Smooth muscle cell (in vitro differentiated cells): ENCODE measurements around the gene FLT4. TPM values are rescaled to one million over a fixed set of nuclear protein-coding genes. Genes with fewer than 3 reads are reported as not detected.
A peak's percentile ranks its signal among the peaks of the same experiment; 100 is the strongest.

Source experiments
- DNase-seq: peaks from one replicate; lab custom pipeline; 2025; ENCODE audit not compliant: unreplicated experiment; lab: John Stamatoyannopoulos, UW
- H2AFZ ChIP-seq: fragments of 200-600 bp; sonication (generic); 2 replicates; pipeline ENCODE4 v1.6.0; 2016; ENCODE audit warnings: antibody characterized with exemption, low read depth, mild to moderate bottlenecking
- H3F3A ChIP-seq: fragments of 200-600 bp; sonication (generic); 2 replicates; pipeline ENCODE4 v1.6.0; 2017; ENCODE audit warnings: antibody characterized with exemption, low read depth
- H3K27ac ChIP-seq: fragments of 200-600 bp; sonication (generic); 2 replicates; pipeline ENCODE4 v1.5.1; 2016; ENCODE audit warnings: low read depth, mild to moderate bottlenecking
- H3K27me3 ChIP-seq: fragments of 200-600 bp; sonication (generic); 2 replicates; pipeline ENCODE4 v1.6.1; 2016; ENCODE audit warnings: low read depth, mild to moderate bottlenecking
- H3K36me3 ChIP-seq: fragments of 200-600 bp; sonication (generic); 2 replicates; pipeline ENCODE4 v1.5.1; 2016; ENCODE audit warnings: low read depth
- H3K4me1 ChIP-seq: fragments of 200-600 bp; sonication (generic); 2 replicates; pipeline ENCODE4 v1.5.1; 2016; ENCODE audit warnings: low read depth
- H3K4me2 ChIP-seq: fragments of 200-600 bp; sonication (generic); 2 replicates; pipeline ENCODE4 v1.6.0; 2016; ENCODE audit warnings: mild to moderate bottlenecking
- H3K4me3 ChIP-seq: fragments of 200-600 bp; sonication (generic); 2 replicates; pipeline ENCODE4 v1.5.1; 2016; ENCODE audit warnings: mild to moderate bottlenecking
- H3K79me2 ChIP-seq: fragments of 200-600 bp; sonication (generic); 2 replicates; pipeline ENCODE4 v1.6.0; 2016; ENCODE audit warnings: low read depth, mild to moderate bottlenecking
- H3K9ac ChIP-seq: fragments of 200-600 bp; sonication (generic); 2 replicates; pipeline ENCODE4 v1.6.0; 2016; ENCODE audit warnings: low read depth
- H3K9me3 ChIP-seq: fragments of 200-600 bp; sonication (generic); replicated peaks from 2 replicates; pipeline ENCODE4 v1.5.1; 2016; ENCODE audit warnings: low read depth
- H4K20me1 ChIP-seq: fragments of 200-600 bp; sonication (generic); 2 replicates; pipeline ENCODE4 v1.6.0; 2016; ENCODE audit warnings: low read depth
- WGBS: methylation state at CpG from one replicate; pipeline ENCODE4 v1.1.7; 2016; ENCODE audit warnings: low lambda C conversion rate; 5-methylcytosine and 5-hydroxymethylcytosine counted together
- polyA plus RNA-seq: library from polyadenylated mRNA; unstranded; fragments of >200 nt; fragmentation: Nextera tagmentation; extraction: Ambion mirVana; gene quantifications from 2 replicates; pipeline ENCODE4 v1.2.1, GENCODE V29; 2016
- total RNA-seq: library from RNA; depleted of rRNA; stranded (reverse); fragments of >200 nt; gene quantifications from 2 replicates; pipeline ENCODE4 v1.2.3, GENCODE V29; 2014
- TF ChIP-seq, protein P1 (sequence below): fragments of 200-600 bp; sonication (generic); IDR thresholded peaks from 2 replicates; pipeline ENCODE4 v1.5.1; 2017; ENCODE audit warnings: borderline replicate concordance, mild to moderate bottlenecking, antibody characterized with exemption; ENCODE audit not compliant: insufficient read depth, poor library complexity, severe bottlenecking

FLT4 gene
- total and polyA plus RNA-seq, 2 experiments from 2014 or later, result not detected

DNA sequence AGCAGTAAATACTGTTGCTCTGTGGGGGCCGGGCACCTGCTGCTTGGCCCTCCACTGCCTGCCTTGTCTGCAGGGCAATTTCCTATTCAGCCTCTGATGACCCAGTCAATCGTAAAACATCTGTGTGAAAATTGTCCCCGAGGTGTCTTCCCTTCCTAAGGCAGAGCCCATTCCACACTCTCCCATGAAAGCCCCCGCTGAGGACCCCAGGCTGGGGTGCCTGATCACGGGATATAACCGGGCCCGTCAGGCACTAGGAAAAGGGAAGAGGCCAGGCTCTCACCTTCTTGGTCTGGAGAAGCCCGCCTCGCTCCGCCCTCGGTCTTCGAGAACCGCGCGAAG lies 30.9 kb downstream of the FLT4 start:
- H3K36me3 ChIP-seq, result no peaks in the 10 kb centered on the region
- H2AFZ ChIP-seq, result peak overlapping the region; percentile 80
- no peaks in the 10 kb centered on the region for H3F3A ChIP-seq
- TF ChIP-seq, protein P1, sequence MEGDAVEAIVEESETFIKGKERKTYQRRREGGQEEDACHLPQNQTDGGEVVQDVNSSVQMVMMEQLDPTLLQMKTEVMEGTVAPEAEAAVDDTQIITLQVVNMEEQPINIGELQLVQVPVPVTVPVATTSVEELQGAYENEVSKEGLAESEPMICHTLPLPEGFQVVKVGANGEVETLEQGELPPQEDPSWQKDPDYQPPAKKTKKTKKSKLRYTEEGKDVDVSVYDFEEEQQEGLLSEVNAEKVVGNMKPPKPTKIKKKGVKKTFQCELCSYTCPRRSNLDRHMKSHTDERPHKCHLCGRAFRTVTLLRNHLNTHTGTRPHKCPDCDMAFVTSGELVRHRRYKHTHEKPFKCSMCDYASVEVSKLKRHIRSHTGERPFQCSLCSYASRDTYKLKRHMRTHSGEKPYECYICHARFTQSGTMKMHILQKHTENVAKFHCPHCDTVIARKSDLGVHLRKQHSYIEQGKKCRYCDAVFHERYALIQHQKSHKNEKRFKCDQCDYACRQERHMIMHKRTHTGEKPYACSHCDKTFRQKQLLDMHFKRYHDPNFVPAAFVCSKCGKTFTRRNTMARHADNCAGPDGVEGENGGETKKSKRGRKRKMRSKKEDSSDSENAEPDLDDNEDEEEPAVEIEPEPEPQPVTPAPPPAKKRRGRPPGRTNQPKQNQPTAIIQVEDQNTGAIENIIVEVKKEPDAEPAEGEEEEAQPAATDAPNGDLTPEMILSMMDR, result no peak
- peak overlapping the region; percentile 95 for H3K4me2 ChIP-seq
- no peaks in the 10 kb centered on the region for H3K4me1 ChIP-seq
- H4K20me1 ChIP-seq, result no peaks in the 10 kb centered on the region
- DNase-seq, result no peak
- H3K27me3 ChIP-seq, result peaks cover 19% of the 10 kb centered on the region
- peak overlapping the region; percentile 57 for H3K4me3 ChIP-seq
- no peaks in the 10 kb centered on the region for H3K79me2 ChIP-seq
- 17% methylated on average over 15 of the region's 15 CpGs for WGBS
- no peak overlapping the region for H3K27ac ChIP-seq
- no peak overlapping the region for H3K9ac ChIP-seq
- H3K9me3 ChIP-seq, result no peaks in the 10 kb centered on the region

DNA sequence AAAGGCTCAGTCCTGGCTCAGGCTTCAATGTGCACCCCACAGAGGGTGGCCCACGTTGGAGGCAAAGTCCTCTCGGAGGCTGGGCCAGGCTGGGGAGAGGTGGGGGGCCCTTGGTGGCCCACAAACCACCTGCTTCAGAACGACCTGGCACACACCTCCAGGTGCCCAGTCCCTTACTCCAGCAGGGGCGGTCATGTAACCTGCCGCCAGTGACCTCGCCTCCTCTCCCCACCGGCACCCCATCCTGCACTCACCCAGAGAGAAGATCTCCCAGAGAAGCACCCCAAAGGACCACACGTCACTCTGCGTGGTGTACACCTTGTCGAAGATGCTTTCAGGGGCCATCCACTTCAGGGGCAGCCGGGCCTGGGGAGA lies 35.6 kb downstream of the FLT4 start:
- no peak overlapping the region for H3K4me2 ChIP-seq
- H3K4me3 ChIP-seq, result no peak overlapping the region
- DNase-seq, result no peak
- no peaks in the 10 kb centered on the region for H3K4me1 ChIP-seq
- peaks cover 5% of the 10 kb centered on the region for H3K27me3 ChIP-seq
- H3K79me2 ChIP-seq, result no peaks in the 10 kb centered on the region
- H3K9ac ChIP-seq, result no peak overlapping the region
- H4K20me1 ChIP-seq, result no peaks in the 10 kb centered on the region
- H2AFZ ChIP-seq, result no peak overlapping the region
- no peaks in the 10 kb centered on the region for H3F3A ChIP-seq
- TF ChIP-seq, protein P1, result no peak
- no peaks in the 10 kb centered on the region for H3K36me3 ChIP-seq
- WGBS, result 92% methylated on average over 11 of the region's 11 CpGs
- H3K27ac ChIP-seq, result no peak overlapping the region
- no peaks in the 10 kb centered on the region for H3K9me3 ChIP-seq

DNA sequence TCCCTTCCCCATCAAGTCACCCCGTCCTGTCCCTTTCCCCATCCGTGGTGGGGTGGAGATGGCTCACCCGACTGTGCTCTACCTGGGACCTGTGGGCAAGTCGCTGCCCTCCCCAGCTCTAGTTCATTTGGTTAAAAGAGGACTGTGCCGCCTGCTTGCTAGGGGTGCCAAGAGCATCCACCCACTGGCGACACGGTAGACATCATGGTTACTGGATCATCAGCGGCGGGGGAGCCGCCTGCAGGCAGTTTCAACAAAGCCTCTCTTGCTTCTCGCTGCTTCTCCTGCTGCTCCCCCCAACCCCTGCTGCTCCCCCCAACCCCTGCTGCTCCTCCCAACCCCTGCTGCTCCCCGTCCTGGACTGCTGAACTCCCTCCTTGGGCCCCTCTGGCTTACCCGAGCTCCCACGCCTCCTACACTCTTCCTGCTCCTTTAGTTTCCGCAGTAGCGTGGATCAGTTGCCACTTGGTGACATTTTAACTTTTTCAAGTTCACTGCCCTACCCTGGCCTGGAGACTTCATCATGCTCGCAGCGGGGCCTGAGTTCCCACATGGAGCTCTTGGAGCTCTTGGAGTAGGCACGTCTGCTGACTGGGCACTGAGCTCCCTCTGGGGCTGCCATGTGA lies 36.1 kb downstream of the FLT4 start:
- no peak for DNase-seq
- H3K4me3 ChIP-seq, result no peak overlapping the region
- no peak overlapping the region for H3K9ac ChIP-seq
- H3K4me1 ChIP-seq, result no peaks in the 10 kb centered on the region
- H3K79me2 ChIP-seq, result no peaks in the 10 kb centered on the region
- H3K27ac ChIP-seq, result no peak overlapping the region
- TF ChIP-seq, protein P1, result no peak
- H3F3A ChIP-seq, result no peaks in the 10 kb centered on the region
- no peak overlapping the region for H2AFZ ChIP-seq
- no peaks in the 10 kb centered on the region for H3K36me3 ChIP-seq
- peaks cover 5% of the 10 kb centered on the region for H3K27me3 ChIP-seq
- H3K9me3 ChIP-seq, result no peaks in the 10 kb centered on the region
- WGBS, result 87% methylated on average over 15 of the region's 19 CpGs
- H4K20me1 ChIP-seq, result no peaks in the 10 kb centered on the region
- no peak overlapping the region for H3K4me2 ChIP-seq

DNA sequence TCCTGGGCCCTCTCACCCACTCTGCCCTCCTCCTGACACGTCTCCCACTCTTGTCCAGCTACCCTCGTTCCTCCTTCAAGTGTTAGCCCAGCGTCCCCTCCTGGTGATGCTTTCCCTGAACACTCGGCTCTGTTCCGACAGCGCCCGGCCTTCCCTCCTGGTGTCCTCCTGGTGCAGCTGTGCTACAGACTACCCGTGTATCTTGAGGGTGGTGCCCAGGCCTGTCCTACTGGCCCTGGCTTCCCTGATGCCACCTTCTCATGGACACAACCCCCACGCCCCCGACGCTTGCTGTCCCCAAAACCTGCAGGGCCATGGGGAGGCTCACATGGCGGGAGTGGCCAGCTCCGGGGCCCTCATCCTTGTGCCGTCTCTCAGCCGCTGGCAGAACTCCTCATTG lies 36.7 kb downstream of the FLT4 start:
- Histone ChIP-seq H2AFZ (no peak overlapping the region), H3K4me1 (no peaks in the 10 kb centered on the region), H3K4me3 (no peak overlapping the region), H4K20me1 (no peaks in the 10 kb centered on the region), H3K79me2 (no peaks in the 10 kb centered on the region), H3K9ac (no peak overlapping the region), H3K36me3 (no peaks in the 10 kb centered on the region), H3K4me2 (no peak overlapping the region), H3K9me3 (no peaks in the 10 kb centered on the region), H3F3A (no peaks in the 10 kb centered on the region), H3K27me3 (peaks cover 5% of the 10 kb centered on the region), H3K27ac (no peak overlapping the region)
- 89% methylated on average over 15 of the region's 15 CpGs for WGBS
- TF ChIP-seq, protein P1, result no peak
- DNase-seq, result no peak
